NCI-H2196 (cell line): ENCODE data around the gene KCNJ16.
A peak's percentile ranks its signal among the peaks of the same experiment; 100 is the strongest.

Source experiments
- DNase-seq: peaks from one replicate; lab custom pipeline; 2025; ENCODE audit not compliant: unreplicated experiment; lab: John Stamatoyannopoulos, UW

The KCNJ16 gene

DNA sequence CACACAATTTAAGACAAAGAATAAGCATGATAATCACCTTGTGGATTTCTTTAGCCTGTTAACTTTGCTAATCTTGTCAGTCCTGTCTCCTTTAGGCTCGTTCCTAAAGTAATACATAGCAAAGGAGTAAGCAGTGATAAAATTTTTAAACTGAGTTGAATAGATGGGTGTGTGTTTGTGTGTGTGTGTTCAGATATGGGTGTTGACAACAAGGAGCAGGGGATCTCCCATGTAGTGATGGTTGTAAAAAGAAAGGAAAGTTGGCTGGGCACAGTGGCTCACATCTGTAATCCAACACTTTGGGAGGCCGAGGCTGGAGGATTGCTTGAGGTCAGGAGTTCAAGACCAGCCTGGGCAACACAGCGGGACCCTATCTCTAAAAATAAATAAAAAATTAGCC is 49.7 kb downstream of the KCNJ16 start:
- DNase-seq: no peak

DNA sequence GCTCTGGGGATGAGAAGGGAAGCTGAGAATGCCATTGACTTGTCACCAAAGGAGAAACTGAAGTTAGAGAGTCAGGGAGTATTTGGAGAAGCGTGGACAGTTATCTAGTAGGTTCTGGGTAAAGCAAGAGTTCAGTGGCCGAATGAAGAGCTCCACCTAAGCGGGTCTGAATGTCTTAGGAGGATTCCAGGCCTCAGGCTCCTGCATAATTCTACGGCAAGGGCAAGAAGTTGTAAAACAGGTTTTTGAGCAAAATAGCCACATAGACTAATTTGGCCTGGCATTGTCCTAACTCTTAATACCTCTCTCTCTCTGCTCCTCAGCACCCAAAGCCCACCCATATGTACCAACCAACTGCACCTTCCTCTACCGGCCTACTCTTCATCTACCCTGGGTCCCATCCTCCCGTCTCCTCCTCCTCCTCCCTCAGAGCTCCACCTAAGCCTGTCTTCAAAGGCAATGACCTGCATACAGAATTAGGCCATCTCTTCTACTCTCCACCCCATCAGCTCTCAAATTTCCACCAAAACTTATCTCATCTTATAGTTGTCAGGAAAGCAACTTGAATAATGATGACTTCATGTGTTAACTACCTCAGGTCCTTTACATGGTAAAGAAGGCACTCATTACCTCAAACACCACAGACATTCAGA is 52.3 kb downstream of the KCNJ16 start:
- no peak for DNase-seq

DNA sequence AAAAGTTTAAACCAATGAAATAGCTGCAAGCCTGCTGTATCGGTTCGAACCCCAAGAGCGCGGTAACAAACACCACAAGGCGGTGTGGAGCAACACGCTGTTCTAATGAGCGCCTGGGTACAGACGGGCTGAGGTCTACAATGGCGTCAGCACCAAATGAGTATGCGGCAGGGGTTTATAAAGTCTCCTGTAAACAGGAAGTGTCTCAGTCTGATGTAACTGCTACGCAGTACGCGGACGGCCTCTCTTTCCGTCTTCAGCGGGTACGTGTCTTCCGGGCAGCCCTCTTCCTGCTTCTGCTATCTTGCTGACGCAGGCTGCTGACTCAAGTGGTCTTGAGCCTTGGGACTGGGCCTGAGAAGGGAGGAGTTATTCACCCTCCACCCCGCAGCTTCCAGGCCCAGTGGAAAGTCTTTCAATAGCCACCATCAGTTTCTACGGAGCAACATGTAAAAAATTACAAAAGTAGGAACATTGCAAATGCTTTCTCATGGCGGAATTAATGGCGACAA is 53.8 kb downstream of the KCNJ16 start:
- DNase-seq: no peak

DNA sequence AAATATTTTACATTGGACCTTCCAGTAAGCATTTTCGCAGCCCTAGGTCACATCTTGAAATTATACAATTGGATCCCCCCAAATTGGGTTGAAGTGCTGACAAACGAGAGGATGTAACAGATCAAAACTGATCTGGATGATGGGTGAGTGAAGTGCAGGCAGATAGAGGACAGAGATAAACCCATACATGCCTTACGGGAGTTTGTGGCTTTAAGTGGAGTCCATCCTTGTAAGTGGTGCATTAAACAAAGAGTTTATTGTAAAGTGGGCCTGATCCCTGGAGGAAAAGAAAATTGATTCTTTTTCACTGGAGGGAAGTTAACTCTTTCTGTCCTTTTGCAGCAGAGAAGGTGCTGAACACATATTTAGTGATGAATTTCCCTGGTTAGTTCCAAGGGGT is 55.3 kb downstream of the KCNJ16 start:
- no peak for DNase-seq

DNA sequence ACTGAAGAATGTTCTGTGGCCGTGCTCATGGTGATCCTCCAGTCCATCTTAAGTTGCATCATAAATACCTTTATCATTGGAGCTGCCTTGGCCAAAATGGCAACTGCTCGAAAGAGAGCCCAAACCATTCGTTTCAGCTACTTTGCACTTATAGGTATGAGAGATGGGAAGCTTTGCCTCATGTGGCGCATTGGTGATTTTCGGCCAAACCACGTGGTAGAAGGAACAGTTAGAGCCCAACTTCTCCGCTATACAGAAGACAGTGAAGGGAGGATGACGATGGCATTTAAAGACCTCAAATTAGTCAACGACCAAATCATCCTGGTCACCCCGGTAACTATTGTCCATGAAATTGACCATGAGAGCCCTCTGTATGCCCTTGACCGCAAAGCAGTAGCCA is 57.5 kb downstream of the KCNJ16 start:
- no peak for DNase-seq

DNA sequence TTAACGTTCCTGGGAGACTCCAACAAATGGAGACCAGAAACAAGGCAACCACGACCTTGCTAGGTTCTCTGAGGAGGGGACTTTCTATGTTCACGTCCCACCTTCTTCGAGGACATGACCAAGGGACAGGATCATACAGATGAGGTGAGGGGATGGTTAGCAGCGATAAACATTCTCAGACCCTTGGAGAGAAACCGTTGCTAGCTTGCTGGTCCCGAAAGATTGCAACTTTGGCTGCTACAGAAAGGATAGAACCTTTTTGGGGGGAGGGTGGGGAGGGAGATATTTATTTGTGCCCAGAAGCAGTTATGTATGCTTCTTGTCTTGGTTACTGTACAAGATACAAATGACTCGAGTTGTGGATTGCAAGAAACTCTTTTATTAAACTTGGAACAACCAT is 59.0 kb downstream of the KCNJ16 start:
- no peak for DNase-seq

DNA sequence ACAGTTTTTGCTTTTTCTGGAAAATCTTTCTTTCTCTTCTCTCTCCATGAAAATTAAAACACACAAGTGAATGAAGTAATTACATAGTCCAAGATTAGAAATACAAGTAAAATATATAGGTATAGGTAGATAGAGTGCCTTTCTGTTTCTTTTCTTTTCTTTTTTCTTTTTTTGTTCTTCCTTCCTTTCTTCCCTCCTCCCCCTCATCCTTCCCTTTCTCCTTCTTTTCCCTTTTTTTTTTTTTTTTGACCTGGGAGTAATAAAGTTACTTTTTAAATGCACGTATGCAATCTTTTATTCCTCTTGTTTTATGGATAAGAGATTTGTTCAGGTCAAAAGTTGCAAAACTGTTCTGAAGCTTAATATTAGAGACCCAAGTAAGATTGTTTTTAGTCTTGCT is 59.8 kb downstream of the KCNJ16 start:
- no peak for DNase-seq

DNA sequence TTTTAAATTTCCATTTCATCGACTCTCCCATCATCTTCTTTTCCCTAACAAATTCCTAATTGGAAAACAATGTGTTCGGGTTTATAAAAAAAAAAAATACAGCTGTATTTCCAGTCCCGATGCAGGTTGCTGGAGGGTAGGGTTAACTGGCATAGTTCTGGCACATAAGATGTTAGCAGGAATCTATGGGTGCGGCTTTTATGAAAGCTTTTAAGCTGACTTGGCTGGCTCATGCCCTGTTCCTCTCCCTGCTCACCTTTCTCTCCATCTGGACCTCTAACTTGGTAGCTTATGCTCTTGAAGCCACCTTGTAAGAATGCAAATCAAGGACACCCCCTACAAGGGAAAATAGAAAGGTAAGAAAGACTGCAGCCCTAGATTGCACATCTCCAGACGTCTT is 61.1 kb downstream of the KCNJ16 start:
- no peak for DNase-seq

DNA sequence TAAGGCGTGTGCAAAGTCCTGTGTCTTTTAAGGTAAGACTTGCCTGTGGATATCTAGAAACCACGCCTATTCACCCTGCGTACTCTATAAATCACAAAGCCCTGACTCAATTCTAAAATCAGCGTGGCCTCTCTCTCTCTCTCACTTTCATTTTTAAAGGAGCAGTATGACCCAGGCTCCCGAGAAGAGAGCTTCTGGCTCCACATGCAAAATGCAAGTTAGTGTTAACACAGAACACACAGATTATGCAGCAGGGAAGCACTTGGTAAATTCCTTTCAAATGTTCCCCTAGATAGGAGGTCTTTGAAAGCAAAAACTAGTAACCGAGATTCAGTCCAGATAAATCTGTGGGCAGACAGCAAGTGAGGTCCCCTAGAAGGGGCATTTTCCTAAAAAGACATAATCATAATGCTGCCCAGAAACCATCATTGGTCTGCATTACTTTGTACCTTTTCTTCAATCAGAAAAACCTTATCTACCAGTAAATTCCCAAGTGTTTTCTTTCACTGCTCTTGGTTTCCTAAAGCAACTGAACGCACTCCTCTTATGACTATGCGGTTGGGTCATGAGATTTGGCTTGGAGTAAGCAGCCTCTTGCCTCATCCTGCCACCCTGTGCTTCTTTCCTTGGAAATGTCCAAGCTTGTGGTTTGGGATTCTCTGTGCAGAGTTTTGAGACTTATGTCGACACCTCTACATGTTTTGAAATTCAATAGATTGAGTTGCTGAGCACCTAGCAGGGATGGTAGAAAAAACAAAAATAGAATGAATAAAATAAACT is 62.6 kb downstream of the KCNJ16 start:
- no peak for DNase-seq

DNA sequence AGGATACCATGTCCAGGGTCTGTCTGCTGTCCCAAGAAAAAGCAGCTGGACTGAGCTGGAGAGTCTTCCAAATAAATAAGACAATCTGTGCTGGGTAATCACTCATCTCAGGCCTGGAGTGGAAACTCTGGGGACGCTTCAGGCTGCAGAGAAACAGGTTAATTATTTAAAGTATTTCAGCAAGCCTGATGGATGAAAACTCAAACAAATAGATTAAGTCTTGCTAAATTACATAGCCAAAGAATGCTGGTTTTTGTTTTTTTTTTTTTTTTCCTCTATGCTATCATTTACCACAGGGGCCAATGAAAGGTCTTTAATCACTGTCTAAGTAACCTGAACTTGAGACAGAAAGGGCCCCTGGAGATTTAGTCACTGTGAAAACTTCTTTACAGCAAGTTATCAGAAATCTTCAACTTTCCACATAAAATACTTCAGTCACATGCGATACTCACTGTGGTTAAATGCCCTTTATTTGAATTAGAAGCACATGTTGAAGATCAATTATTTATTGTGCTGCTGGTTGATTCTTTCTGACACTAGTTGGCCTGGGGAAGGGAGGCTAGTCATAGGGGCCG is 63.4 kb downstream of the KCNJ16 start:
- DNase-seq: no peak

DNA sequence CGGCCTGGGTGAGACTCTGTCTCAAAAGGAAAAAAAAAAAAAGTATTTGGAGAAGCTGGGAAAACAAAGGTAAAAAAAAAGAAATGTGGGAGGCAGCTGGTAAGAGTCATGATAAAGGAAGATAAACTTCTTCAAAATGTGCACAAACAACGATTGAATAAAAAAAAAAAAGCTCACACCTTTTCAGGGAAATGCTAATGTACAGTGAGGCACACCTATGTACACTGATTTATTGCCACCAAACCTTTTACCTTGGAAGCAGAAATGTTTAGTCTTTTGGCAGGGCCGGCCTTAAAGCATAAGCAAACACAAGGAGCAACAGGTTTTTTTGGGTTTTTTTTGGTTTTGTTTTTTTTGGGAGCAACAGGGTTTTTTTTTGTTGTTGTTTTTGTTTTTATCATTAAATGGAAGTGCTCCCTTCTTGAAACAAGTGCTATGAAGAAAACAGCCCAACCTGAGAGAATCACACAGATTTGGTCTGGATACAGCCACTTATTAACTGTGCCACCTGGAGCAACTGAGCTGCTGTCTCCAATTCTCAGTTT is 64.5 kb downstream of the KCNJ16 start:
- no peak for DNase-seq

DNA sequence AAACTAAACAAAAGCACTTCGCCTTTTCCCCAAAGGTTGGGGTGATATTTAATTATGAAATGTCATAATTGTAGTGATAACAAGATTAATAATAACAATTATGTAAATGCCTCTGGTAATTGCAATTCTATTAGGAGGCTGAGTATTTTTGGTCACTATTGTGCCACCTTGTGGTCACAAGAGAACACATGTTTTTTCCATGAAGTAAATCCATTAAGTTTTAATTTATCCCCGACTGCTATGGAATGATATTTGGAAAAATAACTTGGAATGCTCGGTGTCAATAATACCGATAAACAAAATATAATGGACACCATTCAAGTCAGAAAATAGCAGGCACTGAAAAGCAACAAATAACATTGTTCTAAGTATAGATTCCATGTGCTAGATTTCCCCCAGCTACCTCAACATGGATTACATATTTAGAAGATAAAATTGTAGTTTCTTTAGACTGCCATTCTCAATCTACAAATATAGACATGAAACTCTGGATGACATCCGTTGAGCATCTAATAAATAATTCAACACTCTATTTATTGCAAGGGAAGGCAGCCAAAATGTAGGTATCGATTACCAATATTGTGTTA is 69.3 kb downstream of the KCNJ16 start:
- DNase-seq: peak; percentile 9

DNA sequence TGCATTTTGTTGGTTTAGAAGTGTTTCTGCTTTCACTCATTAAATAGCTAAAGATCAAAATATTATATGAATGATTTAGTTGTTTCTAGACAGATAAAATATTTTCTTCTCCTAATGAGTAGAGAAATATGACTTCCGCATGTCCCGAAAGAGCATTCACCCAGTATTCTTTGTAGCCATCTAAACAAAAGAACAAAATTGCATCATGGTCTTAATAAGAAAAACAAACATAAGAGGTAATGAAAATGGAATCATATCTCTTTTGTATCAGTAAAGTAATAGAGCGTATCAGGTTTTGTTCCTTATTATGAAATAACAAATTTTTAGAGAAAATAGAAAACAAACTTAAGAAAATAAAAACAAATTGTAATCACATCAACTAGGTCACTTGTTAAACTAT is 78.2 kb downstream of the KCNJ16 start:
- no peak for DNase-seq

DNA sequence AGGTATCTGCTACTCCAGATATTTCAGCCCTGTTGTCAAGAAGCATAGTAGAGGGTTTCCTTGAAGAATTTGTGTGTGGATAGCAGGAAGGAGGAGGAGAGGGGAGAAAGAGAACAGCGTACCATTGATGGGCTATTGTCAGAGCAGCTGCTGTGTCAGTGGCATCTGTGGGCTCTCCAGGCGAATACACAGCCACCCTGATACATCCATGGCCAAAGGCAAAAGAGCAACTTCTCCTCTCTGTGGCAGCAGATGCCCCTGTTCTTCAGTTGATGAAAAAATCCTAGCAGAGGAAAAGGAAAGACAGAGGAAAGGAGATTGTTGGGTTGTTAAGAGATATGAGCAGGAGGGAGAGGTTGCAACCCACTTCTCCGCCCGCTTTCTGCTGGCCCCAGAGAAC is 82.1 kb downstream of the KCNJ16 start:
- DNase-seq: no peak

DNA sequence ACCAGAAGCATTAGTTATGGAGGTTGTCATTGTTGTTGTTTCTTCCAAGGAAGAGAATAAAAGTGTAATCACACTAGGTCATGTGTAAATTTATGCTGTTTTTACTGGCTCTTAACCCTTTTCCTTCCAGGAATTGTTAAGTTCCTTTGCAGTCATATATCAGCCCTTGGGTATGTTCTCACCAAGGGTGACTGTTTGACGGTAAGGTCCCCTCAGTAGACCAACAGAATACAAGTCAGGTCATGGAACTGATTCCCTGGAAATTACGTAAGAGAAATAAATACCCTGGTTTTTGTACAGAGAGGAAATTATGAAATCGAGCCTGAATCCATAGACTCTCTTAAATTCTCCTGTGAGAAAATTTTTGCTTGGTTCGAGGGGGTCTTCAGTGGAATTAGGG is 83.2 kb downstream of the KCNJ16 start:
- DNase-seq: no peak

DNA sequence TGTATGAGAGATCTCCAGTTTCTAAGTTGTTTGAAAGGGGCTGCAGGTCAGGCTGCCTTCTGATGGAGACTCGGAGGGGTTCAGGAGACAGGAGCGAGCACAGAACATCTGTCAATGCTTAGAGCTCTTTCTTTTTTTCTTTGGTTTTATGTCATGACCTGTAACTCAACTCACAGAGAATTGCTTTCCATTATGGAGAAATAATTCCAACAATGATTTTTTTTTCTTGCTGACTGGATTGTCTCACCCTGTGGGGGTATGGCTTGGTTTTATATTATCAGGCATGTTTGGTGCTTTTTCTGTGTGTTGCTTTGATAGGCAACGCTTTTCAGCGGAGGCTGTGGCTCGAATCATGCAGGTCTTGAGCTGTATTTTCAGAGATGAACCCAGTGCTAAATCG is 83.6 kb downstream of the KCNJ16 start:
- no peak for DNase-seq

DNA sequence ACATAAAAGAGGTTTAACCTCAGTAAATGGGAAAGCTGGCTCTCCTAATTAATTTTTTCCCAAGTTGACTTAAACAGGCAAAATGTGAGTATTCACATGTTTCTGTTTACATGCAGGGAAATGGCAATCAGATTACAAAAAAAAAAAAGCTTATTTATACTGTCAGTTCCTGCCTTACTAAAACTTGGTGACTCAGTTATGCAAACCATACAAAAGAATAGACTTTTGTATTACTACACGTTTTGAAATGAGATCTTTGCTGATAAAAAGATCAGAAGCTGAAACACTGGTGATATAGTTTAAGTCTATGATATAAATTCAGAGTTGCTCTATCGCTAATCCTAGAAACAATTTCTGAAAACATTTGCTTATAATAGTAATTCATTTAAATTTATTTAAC is 85.0 kb downstream of the KCNJ16 start:
- no peak for DNase-seq

DNA sequence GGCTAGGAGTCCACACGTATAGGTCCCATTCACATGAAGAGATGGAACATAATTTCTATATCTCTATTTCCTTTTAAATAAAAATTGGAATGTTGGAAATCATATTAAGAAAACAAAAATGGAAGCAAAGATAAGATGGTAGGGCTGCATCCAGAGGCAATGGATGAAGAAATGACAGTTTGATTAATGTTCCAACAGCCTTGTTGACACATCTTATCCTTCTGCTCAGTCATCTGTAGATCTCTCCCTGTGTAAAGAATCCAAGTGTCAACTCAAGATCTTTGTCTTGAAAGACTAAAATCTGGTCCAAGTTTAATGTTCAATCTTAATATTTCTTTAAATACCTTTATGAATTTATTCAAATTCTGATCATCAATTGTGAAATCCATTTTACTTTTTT is 86.5 kb downstream of the KCNJ16 start:
- no peak for DNase-seq

DNA sequence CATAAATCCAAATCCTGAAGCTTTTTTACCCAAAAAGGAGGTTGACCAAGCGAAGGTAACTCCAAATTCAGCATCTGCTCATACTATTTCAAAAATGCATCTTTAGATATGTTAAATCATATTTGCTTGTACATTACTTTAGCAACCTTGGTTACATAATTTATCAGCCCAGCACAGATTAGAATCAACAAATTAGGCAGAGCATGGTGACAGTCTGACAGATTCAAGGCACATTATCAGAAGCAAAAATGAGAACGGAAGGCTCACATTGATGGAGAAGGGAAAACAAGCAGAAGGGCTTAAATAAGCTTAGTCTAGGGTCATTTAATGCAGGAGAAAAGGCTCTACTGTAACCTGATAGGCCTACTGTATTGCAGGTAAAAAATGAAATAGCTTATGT is 90.4 kb downstream of the KCNJ16 start:
- no peak for DNase-seq

DNA sequence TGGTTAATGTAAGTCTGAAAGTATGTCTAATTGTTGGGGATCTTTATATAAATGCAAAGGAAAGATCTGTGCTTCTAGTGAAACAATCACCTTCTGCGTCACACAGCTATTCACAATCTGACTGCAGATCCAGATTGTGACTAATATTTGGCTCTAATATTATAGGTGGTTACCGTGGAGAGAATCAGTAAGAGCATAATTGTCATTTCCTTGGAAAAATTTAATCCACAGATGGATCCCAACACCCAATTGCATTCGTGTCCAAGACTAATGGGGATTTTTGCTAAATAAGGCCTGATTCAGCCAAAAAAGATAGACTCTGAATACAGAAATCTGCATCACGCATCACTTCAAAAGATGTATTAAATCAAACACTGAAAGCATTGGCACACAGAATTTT is 91.6 kb downstream of the KCNJ16 start:
- DNase-seq: no peak

DNA sequence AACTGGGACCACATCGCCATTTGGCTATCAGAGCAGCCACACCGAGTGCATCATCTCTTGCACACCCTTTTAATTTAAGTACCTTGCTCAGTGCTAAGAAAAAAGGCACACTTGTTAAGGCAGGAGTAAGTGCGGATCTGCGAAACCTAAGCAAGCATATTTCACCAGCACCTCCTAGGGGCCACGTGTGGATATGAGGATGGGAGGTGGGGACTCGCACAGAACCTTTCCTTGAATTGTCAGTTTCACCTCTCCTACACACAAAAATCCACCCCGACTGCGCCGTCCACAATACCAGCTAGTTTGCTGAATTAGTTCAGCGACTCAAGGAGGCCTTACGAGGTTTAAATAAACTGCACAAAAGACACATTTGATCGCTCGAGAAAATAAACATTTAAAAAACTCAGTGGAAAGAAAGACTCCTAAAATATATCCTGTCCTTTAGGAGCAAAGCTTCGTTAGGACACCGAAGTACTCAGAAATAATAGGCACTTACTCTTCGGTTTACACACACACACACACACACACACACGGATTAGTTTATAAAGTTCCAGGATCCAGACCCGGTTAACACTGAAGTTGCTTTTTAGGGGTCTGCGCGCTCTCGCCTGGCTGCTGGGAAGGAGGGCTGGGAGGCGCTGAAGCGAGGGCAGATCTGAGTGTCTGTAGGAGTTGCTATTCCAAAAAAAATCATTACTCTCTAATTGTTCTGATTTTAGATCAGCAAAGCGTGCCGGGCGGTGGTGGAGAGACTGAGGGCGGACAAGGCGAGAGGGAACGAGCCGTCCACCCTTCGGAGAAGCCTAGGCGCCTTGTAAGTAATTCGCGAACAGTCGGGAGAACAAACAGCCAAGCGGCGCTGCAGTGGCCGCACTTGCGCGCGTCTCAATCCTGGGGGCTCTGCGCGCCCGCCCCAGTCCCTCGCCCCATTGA is 93.3 kb downstream of the KCNJ16 start:
- peak; percentile 51 for DNase-seq
